ENCODE results near the gene CDCA7L.
A peak's percentile ranks its signal among the peaks of the same experiment; 100 is the strongest.

The CDCA7L gene

GRCh38 chr7:21945454-21946221 is at the start of gene CDCA7L:
CDCA7L (minus strand) TSS chr7:21945899; CDS start chr7:21945804, 95 bp downstream.
- DNase-seq, result peak; percentile 70

- DNase-seq, result no peak
Observed at GRCh38 chr7:21986096-21986495, 40.4 kb upstream of the CDCA7L start.

- no peak for DNase-seq
Observed at GRCh38 chr7:21984042-21984441, 38.3 kb upstream of the CDCA7L start.

- DNase-seq, result no peak
Observed at GRCh38 chr7:21983056-21983455, 37.4 kb upstream of the CDCA7L start.

- DNase-seq, result no peak
Observed at GRCh38 chr7:21981524-21981923, 35.8 kb upstream of the CDCA7L start.

- DNase-seq, result no peak
Observed at GRCh38 chr7:21980926-21981500, 35.3 kb upstream of the CDCA7L start.

GRCh38 chr7:21972397-21972784 is 26.7 kb upstream of the CDCA7L start:
- no peak for DNase-seq

GRCh38 chr7:21971780-21972396 is 26.2 kb upstream of the CDCA7L start:
- DNase-seq, result no peak

GRCh38 chr7:21969822-21970221 is 24.1 kb upstream of the CDCA7L start:
- DNase-seq, result no peak

- no peak for DNase-seq
Observed at GRCh38 chr7:21967598-21968003, 21.9 kb upstream of the CDCA7L start.

- no peak for DNase-seq
Observed at GRCh38 chr7:21966271-21966670, 20.6 kb upstream of the CDCA7L start.

- DNase-seq, result no peak
Observed at GRCh38 chr7:21965291-21965690, 19.6 kb upstream of the CDCA7L start.

GRCh38 chr7:21962677-21963076 is 17.0 kb upstream of the CDCA7L start:
- peak; percentile 55 for DNase-seq

GRCh38 chr7:21960922-21961321 is 15.2 kb upstream of the CDCA7L start:
- no peak for DNase-seq

GRCh38 chr7:21959387-21959776 is 13.7 kb upstream of the CDCA7L start:
- DNase-seq, result no peak

GRCh38 chr7:21953781-21954180 is 8.1 kb upstream of the CDCA7L start:
- no peak for DNase-seq

- no peak for DNase-seq
Observed at GRCh38 chr7:21948887-21949540, 3.3 kb upstream of the CDCA7L start.

- DNase-seq, result no peak
Observed at GRCh38 chr7:21948364-21948763, 2.7 kb upstream of the CDCA7L start.

GRCh38 chr7:21947946-21948345 is 2.2 kb upstream of the CDCA7L start:
- DNase-seq, result no peak

- peak; percentile 27 for DNase-seq
Observed at GRCh38 chr7:21947056-21947455, 1.4 kb upstream of the CDCA7L start.

GRCh38 chr7:21946222-21946709 is 567 bp upstream of the CDCA7L start:
- DNase-seq, result no peak

GRCh38 chr7:21944616-21945453 is 864 bp downstream of the CDCA7L start:
- DNase-seq, result peak; percentile 77

GRCh38 chr7:21943436-21943835 is 2.3 kb downstream of the CDCA7L start:
- no peak for DNase-seq

Data from NCI-H748 treated with DMSO at 0.1 percent for 48 hours (cell line).